ENCODE data around the gene MCM7. TPM values are rescaled to one million over a fixed set of nuclear protein-coding genes. Genes with fewer than 3 reads are reported as not detected.

Gene MCM7
- total and polyA plus RNA-seq, 10 of the 15 experiments (the other 5 are each of a cell fraction or from before 2014, with no cell fraction given): 183 to 383 (median 244) TPM

GRCh38 chr7:100066953-100067352 is 34.2 kb downstream of the MCM7 start:
- Histone ChIP-seq H3K4me2 (ENCODE audit: control insufficient read depth, insufficient read depth) (no peak overlapping the region), H3K4me3 (no peak overlapping the region), H4K20me1 (ENCODE audit: control insufficient read depth, insufficient read depth) (no peaks in the 10 kb centered on the region), H3K27ac (ENCODE audit: control insufficient read depth, insufficient read depth) (no peak overlapping the region), H3K36me3 (ENCODE audit: control insufficient read depth in 2 of 2, insufficient read depth in 2 of 2, low read length in 1 of 2) (peaks cover 16 to 24% of the 10 kb centered on the region in 2 experiments), H3K9ac (ENCODE audit: control insufficient read depth, insufficient read depth, low read length) (no peak overlapping the region), H3K79me2 (ENCODE audit: control insufficient read depth, insufficient read depth, low read length) (no peaks in the 10 kb centered on the region), H3K9me3 (replicated peaks; ENCODE audit: control insufficient read depth, insufficient read depth, low read length) (peaks cover 17% of the 10 kb centered on the region; the same call in 2 of the 3 replicates), H3K4me1 (ENCODE audit: control insufficient read depth, insufficient read depth, low read length) (no peaks in the 10 kb centered on the region), H3K27me3 (replicated peaks in 1 of 2; ENCODE audit: control insufficient read depth in 2 of 2, insufficient read depth in 2 of 2, low read length in 1 of 2) (no peaks in the 10 kb centered on the region), H2AFZ (ENCODE audit: control insufficient read depth, low read depth, low read length) (no peak overlapping the region)
- SMC1A ChIA-PET (ENCODE audit: uncharacterized antibody, unreplicated experiment): no interaction called here
- ATAC-seq: no peak
- POLR2A ChIA-PET: no interaction called here
- WGBS (ENCODE audit: insufficient coverage, insufficient replicate concordance, low lambda C conversion rate, missing lambda C conversion rate): over 99% methylated on average over 7 of the region's 7 CpGs
- no peak for DNase-seq (ENCODE audit: low read depth, low spot score)
- TF ChIP-seq GABPA (IDR thresholded peaks at IDR 0.05; ENCODE audit: low read depth) (no peak), TAF1 (IDR thresholded peaks at IDR 0.05; ENCODE audit: borderline replicate concordance, low read depth, low read length) (no peak), STAT3 (IDR thresholded peaks at IDR 0.05; ENCODE audit: low read depth, low read length) (no peak), POLR2A (IDR thresholded peaks at IDR 0.05; ENCODE audit: low read depth, low read length) (no peak), ZNF207 (IDR thresholded peaks at IDR 0.05; ENCODE audit: borderline replicate concordance) (no peak), FOXM1 (IDR thresholded peaks at IDR 0.05; ENCODE audit: low read depth, low read length) (no peak), ZNF274 (IDR thresholded peaks at IDR 0.05; ENCODE audit: insufficient read depth, insufficient read length) (no peak), ZBTB4 (CRISPR knock-in tag; IDR thresholded peaks at IDR 0.05) (no peak), ZBTB40 (IDR thresholded peaks at IDR 0.05; ENCODE audit: borderline replicate concordance) (no peak), EGR1 (IDR thresholded peaks at IDR 0.05; ENCODE audit: borderline replicate concordance in 1 of 2, low read depth in 2 of 2, low read length in 2 of 2) (no peak), CREB1 (IDR thresholded peaks at IDR 0.05; ENCODE audit: low read depth) (no peak), SP1 (IDR thresholded peaks at IDR 0.05; ENCODE audit: low read depth, low read length) (no peak), STAT1 (conservative IDR thresholded peaks at IDR 0.05) (no peak), IKZF1 (conservative IDR thresholded peaks at IDR 0.05) (no peak), BCLAF1 (IDR thresholded peaks at IDR 0.05) (no peak), SUPT20H (IDR thresholded peaks at IDR 0.05; ENCODE audit: borderline replicate concordance, control insufficient read depth, low read depth, low read length) (no peak)
- in situ Hi-C loops (cut with MboI) (no loop called here), intact Hi-C loops (cut with micrococcal nuclease; ENCODE audit: unreplicated experiment) (no loop called here)
- RAD21 ChIA-PET (ENCODE audit: unreplicated experiment): no interaction called here
- no peak for FAIRE-seq
- BruUV-seq (replicated peaks): no TSS peak
- CTCF ChIA-PET: interaction anchor here (0.8 kb wide), 1 partner anchor 52 kb away, joined by 3 read pairs; the partner anchor contains the start of gene ZKSCAN1
